ENCODE measurements around the gene POLL. TPM values are rescaled to one million over a fixed set of nuclear protein-coding genes. Genes with fewer than 3 reads are reported as not detected.

Gene POLL
- total RNA-seq, 1 donor = 8.2 TPM

DNA sequence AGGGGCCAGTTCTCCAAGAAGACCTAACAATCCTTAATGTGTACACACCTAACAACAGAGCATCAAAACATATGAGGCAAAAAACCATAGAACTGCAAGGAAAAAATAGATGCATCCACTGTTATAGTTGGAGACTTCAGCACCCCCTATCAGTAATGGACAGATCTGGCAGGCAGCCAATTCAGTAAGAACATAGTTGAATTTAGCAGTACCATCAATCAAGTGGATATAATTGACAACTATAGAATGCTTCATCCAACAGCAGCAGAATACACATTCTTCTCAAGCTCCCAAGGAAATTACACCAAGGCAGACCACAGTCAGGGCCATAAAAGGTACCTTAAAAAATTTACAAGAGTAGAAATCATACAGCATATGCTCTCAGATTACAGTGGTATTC is 42.2 kb downstream of the POLL start:
- TF ChIP-seq, protein P1, sequence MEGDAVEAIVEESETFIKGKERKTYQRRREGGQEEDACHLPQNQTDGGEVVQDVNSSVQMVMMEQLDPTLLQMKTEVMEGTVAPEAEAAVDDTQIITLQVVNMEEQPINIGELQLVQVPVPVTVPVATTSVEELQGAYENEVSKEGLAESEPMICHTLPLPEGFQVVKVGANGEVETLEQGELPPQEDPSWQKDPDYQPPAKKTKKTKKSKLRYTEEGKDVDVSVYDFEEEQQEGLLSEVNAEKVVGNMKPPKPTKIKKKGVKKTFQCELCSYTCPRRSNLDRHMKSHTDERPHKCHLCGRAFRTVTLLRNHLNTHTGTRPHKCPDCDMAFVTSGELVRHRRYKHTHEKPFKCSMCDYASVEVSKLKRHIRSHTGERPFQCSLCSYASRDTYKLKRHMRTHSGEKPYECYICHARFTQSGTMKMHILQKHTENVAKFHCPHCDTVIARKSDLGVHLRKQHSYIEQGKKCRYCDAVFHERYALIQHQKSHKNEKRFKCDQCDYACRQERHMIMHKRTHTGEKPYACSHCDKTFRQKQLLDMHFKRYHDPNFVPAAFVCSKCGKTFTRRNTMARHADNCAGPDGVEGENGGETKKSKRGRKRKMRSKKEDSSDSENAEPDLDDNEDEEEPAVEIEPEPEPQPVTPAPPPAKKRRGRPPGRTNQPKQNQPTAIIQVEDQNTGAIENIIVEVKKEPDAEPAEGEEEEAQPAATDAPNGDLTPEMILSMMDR (IDR thresholded peaks at IDR 0.05; ENCODE audit: insufficient read depth, low read depth, low read length) = no peak
- no peak for DNase-seq (ENCODE audit: low read depth)
- no peak overlapping the region for H3K4me3 ChIP-seq (ENCODE audit: low read depth, low read length)

DNA sequence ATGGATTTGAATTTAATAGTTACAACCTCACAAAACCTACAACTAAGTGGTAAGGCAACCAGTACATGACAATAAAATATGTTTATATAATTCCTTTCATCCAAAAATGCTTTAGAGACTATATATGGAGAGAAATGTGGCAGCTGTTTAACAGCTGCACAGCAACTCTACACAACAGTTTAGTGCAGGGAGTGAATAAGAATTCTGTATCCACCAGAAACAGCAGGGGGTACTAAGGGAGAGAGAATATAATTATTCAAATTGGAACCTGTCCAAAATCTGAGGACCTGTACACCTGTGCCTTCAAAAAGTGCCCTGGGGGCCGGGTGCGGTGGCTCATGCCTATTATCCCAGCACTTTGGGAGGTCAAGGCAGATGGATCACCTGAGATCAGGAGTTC is 49.6 kb downstream of the POLL start:
- TF ChIP-seq, protein P1 (IDR thresholded peaks at IDR 0.05; ENCODE audit: insufficient read depth, low read depth, low read length) = no peak
- H3K4me3 ChIP-seq (ENCODE audit: low read depth, low read length) = no peak overlapping the region
- no peak for DNase-seq (ENCODE audit: low read depth)

DNA sequence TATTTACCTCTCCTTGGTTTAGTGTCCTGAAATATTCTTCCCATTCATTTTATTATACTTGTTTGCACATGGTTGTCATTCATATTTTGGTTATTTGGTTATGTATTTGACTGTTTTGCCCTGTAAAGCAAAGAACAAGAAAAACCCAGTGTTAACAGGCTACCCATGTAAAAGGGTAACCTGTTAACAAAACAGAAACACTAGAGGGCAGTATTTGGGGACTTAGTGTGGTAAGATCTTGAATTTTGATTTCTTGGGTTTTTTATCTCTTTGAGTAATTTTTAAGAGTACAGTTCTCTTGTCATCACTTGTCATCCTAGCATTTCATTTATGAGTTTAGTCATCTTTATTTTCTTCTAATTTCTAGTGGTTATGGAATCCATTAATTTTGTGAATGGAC is 51.3 kb downstream of the POLL start:
- TF ChIP-seq, protein P1 (IDR thresholded peaks at IDR 0.05; ENCODE audit: insufficient read depth, low read depth, low read length) = peak; percentile 57
- peak; percentile 39 for DNase-seq (ENCODE audit: low read depth)

DNA sequence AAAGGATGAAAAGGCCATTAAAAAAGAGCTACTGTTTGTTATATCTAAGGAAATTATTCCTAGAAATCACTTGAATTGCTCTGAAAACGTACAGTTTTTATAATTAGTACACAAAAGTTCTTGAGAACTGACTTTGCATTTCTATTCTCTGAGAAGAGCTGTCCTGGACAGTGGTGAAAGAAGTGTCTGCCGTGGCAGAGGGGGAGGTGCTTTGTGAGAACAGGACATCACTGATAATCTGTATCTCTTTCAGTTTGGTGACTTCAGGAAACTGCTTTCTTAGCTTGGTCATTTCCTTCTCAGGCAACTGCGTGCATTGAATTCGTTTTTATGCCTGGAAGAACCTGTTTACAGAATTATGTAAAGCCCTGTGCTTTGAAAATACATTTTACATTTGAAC is 52.1 kb downstream of the POLL start:
- TF ChIP-seq, protein P1 (IDR thresholded peaks at IDR 0.05; ENCODE audit: insufficient read depth, low read depth, low read length) = no peak
- DNase-seq (ENCODE audit: low read depth) = no peak
- H3K4me3 ChIP-seq (ENCODE audit: low read depth, low read length) = no peak overlapping the region

More for the DNA sequence above, 51.3 kb downstream of the POLL start:
- H3K4me3 ChIP-seq (ENCODE audit: low read depth, low read length) = no peak overlapping the region

DNA sequence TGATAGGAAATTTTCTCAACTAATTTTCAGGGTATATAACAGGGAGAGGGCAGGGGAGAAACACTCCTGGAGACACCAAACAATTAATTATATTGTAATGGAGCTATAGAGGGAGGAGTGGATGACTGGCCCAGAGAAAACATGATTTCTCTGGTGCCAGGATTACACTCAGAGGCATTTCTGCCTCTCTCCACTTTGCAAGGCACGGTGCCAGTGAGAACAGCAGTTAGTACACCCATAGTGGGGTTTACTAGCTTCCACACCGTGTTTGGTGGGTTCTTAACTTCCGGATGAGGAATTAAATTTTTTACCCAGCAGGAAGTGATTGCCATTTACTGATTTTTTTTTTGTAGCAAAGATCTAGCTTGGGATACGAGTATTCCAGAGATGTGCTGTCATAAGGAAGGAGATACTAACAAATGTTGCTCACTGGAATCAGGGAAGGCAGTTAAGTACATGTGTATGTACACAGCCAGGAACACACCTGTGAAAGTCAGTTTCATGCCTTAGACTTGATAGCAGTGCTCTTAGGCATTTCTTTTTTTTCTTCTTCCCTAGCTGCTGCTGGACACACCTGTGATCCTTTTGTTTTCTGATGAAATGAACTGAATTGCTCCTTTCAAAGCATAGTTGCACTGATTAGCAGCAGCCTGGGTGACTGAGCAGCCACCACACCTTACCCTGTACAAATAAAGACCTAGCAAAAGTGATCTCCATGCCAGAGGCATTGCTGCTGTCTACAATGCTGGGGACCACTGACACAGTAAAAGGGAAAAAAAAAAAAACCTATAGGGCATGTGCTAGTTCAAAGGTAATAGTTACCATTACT is 58.1 kb downstream of the POLL start:
- TF ChIP-seq, protein P1 (IDR thresholded peaks at IDR 0.05; ENCODE audit: insufficient read depth, low read depth, low read length) = no peak
- H3K4me3 ChIP-seq (ENCODE audit: low read depth, low read length) = no peak overlapping the region
- DNase-seq (ENCODE audit: low read depth) = no peak

DNA sequence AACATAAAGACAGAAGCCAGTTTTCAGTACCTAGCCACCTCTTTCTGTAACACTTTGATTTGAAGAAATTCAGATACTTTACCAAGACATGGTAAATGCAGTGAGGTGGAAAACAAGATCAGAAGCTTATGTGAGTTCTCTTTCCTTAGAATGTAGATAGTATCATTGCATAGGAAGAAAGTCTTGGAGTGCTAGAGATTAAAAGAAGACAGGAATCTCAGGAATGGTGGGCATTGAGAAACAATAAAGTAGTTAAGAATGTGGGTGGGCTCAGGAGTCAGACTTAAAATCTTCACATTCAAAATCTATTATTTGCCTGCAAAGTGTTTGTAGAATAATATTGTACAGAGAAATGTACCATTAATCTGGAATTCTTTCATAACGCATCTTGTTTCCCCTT is 58.9 kb downstream of the POLL start:
- no peak for DNase-seq (ENCODE audit: low read depth)
- TF ChIP-seq, protein P1 (IDR thresholded peaks at IDR 0.05; ENCODE audit: insufficient read depth, low read depth, low read length) = no peak
- H3K4me3 ChIP-seq (ENCODE audit: low read depth, low read length) = no peak overlapping the region

Small RNA genes within 50 kb of the gene (small RNA-seq; reads per million reads assigned to genes)
- gene MIR3158-1 (3.8 reads per million, percentile 75 among the genes with 10 or more reads in this experiment), gene RNU6-1165P (not detected)

Other genes starting within 250 kb of the POLL start
- 11.0 and 17.3 TPM in 2 replicates for gene BTRC, start 234.1 kb downstream of the POLL start, total RNA-seq
- gene DPCD, start 64 bp upstream of the POLL start, total RNA-seq = 30.9 and 34.1 TPM in 2 replicates
- gene FBXW4, start 106.9 kb upstream of the POLL start, total RNA-seq = 31.6 and 41.9 TPM in 2 replicates
- gene FGF8, start 187.9 kb upstream of the POLL start, total RNA-seq = not detected in 2 replicates
- gene NPM3, start 195.2 kb upstream of the POLL start, total RNA-seq = 63.5 and 94.7 TPM in 2 replicates
- gene OGA, start 230.2 kb upstream of the POLL start, total RNA-seq = 80.3 and 93.1 TPM in 2 replicates